ENCODE data around the gene DNAH11. TPM values are rescaled to one million over a fixed set of nuclear protein-coding genes. Genes with fewer than 3 reads are reported as not detected.
A peak's percentile ranks its signal among the peaks of the same experiment; 100 is the strongest.

DNAH11 gene
- total RNA-seq, 1 donor from 2014 or later = 1.7 TPM

- Histone ChIP-seq H3K4me1 (no peaks in the 10 kb centered on the region), H3K27me3 (no peaks in the 10 kb centered on the region), H3K4me3 (no peak overlapping the region), H3K27ac (no peak overlapping the region), H3K9me3 (no peaks in the 10 kb centered on the region), H3K36me3 (no peaks in the 10 kb centered on the region)
- intact Hi-C loops (cut with DNase I) = no loop called here
- DNase-seq (ENCODE audit: extremely low spot score in 2 of 2) = no peak
- TF ChIP-seq CTCF (IDR thresholded peaks at IDR 0.05) = no peak
These were observed 215.4 kb downstream of the DNAH11 start for GRCh38 chr7:21758286-21758685.

- H3K4me3 ChIP-seq = no peak overlapping the region
- no peak overlapping the region for H3K27ac ChIP-seq
- TF ChIP-seq CTCF (IDR thresholded peaks at IDR 0.05) = no peak
- TF ChIP-seq POLR2A (IDR thresholded peaks at IDR 0.05) = no peak
- no peak for TF ChIP-seq POLR2AphosphoS5 (IDR thresholded peaks at IDR 0.05; ENCODE audit: insufficient read depth in 1 of 2, low read depth in 1 of 2)
- H3K4me1 ChIP-seq = no peaks in the 10 kb centered on the region
- no peaks in the 10 kb centered on the region for H3K36me3 ChIP-seq
- H3K9me3 ChIP-seq = no peaks in the 10 kb centered on the region
- no peaks in the 10 kb centered on the region for H3K27me3 ChIP-seq
- no peak for DNase-seq (ENCODE audit: extremely low spot score in 2 of 2)
- intact Hi-C loops (cut with DNase I) = no loop called here
These were observed 219.6 kb downstream of the DNAH11 start for GRCh38 chr7:21762469-21762868.

GRCh38 chr7:21763818-21764217, 221.0 kb downstream of the DNAH11 start:
- intact Hi-C loops (cut with DNase I) = no loop called here
- DNase-seq (ENCODE audit: extremely low spot score in 2 of 2) = no peak
- H3K4me3 ChIP-seq = no peak overlapping the region
- H3K27ac ChIP-seq = no peak overlapping the region
- H3K36me3 ChIP-seq = no peaks in the 10 kb centered on the region
- TF ChIP-seq CTCF (IDR thresholded peaks at IDR 0.05) = no peak
- TF ChIP-seq POLR2AphosphoS5 (IDR thresholded peaks at IDR 0.05; ENCODE audit: insufficient read depth in 1 of 2, low read depth in 1 of 2) = no peak
- no peak for TF ChIP-seq POLR2A (IDR thresholded peaks at IDR 0.05)
- no peaks in the 10 kb centered on the region for H3K9me3 ChIP-seq
- H3K4me1 ChIP-seq = no peaks in the 10 kb centered on the region
- no peaks in the 10 kb centered on the region for H3K27me3 ChIP-seq

GRCh38 chr7:21766218-21766617, 223.4 kb downstream of the DNAH11 start:
- Histone ChIP-seq H3K36me3 (no peaks in the 10 kb centered on the region), H3K4me1 (no peaks in the 10 kb centered on the region), H3K27me3 (no peaks in the 10 kb centered on the region), H3K27ac (no peak overlapping the region), H3K4me3 (no peak overlapping the region), H3K9me3 (no peaks in the 10 kb centered on the region)
- intact Hi-C loops (cut with DNase I) = no loop called here
- DNase-seq (ENCODE audit: extremely low spot score in 2 of 2) = no peak
- no peak for TF ChIP-seq POLR2A (IDR thresholded peaks at IDR 0.05)
- TF ChIP-seq POLR2AphosphoS5 (IDR thresholded peaks at IDR 0.05; ENCODE audit: insufficient read depth in 1 of 2, low read depth in 1 of 2) = no peak
- no peak for TF ChIP-seq CTCF (IDR thresholded peaks at IDR 0.05)

- TF ChIP-seq POLR2AphosphoS5 (IDR thresholded peaks at IDR 0.05; ENCODE audit: insufficient read depth in 1 of 2, low read depth in 1 of 2) = no peak
- TF ChIP-seq CTCF (IDR thresholded peaks at IDR 0.05) = peak in 1 of 3 experiments; percentile 10
- Histone ChIP-seq H3K4me1 (no peaks in the 10 kb centered on the region), H3K9me3 (no peaks in the 10 kb centered on the region), H3K4me3 (no peak overlapping the region), H3K36me3 (no peaks in the 10 kb centered on the region), H3K27ac (no peak overlapping the region), H3K27me3 (no peaks in the 10 kb centered on the region)
- intact Hi-C loops (cut with DNase I) = no loop called here
- DNase-seq (ENCODE audit: extremely low spot score in 2 of 2) = no peak
These were observed 224.6 kb downstream of the DNAH11 start for GRCh38 chr7:21767300-21767900.

Measured in vagina (tissue), 2 donors.